ENCODE measurements around the gene GJB5.
"Not testable (repeated sequence)": the region's sequence is repeated elsewhere in the genome, so short reads cannot be mapped to it uniquely, and the experiment has no call there.

Gene GJB5

DNA sequence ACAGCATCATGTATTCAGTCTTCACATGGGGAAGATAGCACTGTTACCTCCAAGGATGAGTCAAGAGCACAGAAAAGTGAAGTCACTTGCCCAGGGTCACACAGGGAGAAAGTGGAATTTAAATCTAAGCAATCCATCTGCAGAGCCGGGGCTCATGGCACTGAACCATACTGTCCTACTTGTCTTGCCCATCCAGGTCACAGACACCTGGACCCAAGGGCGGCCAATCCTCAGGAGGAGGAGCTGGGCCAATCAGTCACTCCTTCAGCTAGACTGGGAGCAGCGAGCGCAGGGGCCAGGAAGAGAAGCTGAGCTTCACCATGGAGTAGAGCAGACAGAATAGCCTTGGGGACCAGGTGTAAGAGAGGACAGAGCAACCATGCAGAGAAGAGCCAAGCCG is 9.2 kb upstream of the GJB5 start:
- no peak for DNase-seq (ENCODE audit: low read depth)

DNA sequence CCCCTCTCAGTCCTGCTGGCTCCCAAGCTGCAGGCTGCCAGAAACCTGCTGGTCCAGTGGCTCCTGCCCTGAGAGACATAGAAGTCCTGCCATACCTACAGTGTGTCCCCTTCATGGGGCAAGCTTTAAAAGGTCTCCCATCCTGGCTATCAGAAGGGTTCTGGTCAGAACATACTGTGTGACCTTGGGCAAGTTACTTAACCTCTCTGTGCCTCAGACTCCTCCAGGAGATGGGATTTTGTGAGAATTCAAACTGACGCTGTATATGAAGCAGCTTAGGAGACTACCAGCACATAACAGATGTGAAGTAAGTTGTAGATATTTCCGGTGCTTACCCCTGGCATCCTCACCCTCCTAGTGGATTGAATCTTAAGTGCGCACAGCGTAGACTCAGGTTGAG is 8.7 kb upstream of the GJB5 start:
- DNase-seq (ENCODE audit: low read depth), result no peak

DNA sequence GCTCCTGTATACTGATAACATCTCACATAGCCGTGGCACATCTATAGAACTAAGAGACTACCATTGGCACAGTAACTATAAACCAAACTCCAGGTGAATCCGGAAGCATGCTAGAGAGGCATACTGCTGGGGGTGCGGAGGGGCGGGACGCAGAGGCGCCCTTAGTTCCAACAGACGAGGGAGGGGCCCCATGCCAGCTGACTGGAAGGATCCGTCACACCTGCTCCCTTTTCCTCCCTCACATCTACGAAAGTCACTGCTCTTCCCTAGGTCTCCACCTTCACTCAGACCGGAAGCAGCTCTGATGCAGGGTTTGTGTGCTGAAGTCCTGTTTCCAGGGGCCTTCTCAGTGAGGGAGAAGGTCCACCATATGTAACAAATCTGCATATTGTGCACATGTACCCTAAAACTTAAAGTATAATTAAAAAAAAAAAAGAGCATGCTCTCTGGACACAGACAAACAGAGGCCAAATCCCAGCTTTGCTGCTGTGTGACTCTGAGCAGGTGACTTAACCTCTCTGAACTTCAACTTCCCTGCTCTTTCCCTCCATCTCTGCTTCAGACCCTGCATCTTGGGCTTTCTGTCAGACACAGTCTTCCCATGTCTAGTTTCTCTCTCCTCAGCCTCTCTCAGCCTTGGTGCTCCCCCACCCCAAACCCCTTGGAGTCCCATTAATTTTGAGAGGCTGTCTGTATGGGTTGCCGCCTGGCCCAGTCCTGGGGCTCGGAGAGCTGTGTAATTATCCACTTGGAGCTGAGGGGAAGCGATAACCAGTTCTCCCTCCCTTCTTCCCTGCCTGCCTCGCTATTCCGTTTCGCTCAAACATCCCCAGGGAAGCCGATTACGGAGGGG is 7.8 kb upstream of the GJB5 start:
- no peak for DNase-seq (ENCODE audit: low read depth)

DNA sequence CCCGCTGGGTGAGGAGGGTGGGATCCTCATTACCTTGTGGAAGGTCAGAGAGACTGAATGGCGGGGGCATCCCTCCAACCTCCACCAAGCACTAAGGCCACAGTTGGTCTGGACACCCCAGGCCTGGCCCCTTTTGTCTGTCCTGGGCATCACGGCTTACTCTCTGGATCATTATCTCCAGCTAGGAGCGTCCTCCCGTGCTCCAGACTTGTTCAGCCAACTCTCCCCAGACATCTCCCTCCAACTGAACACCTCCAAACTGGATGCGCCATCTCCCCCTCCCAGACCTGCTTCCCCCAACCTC is 7.3 kb upstream of the GJB5 start:
- no peak for DNase-seq (ENCODE audit: low read depth)

DNA sequence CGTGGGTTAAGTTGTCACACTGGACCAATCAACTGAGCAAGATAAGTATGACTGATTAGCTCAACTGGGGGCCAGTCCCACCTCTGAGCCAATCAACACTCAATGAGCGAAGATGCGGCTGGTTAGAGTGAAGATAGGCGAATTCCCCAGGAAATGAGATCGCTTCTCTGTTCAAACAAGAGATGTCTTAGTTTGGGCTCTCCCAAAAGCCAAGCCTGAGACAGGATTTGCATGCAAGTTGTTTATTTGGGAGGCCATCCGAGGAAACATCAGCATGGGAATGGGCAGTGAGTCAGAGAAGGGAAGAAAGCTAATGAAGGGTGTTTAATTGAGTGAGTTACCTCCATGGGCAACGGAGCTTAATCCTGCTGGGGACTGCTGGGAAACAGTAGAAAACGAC is 4.9 kb upstream of the GJB5 start:
- DNase-seq (ENCODE audit: low read depth), result no peak

DNA sequence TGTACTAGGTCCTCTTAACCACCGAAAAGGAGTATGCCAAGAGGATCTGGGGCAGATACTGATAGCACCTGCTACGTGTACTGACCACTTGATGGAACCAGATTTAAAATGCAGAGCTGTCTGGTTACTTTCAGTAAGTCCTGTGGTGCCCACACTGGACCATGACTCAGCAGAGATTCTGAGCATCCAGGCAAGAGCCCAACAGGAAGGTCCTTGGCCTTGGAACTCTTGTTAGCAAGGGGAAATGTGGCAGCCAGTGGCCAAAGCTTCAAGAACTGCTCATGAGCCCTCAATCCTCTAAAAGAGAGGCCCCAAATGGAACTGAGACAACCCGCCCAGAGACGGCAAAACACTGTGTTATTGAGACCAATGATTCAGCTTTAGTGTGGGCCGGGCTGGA is 4.2 kb upstream of the GJB5 start:
- DNase-seq (ENCODE audit: low read depth), result no peak

DNA sequence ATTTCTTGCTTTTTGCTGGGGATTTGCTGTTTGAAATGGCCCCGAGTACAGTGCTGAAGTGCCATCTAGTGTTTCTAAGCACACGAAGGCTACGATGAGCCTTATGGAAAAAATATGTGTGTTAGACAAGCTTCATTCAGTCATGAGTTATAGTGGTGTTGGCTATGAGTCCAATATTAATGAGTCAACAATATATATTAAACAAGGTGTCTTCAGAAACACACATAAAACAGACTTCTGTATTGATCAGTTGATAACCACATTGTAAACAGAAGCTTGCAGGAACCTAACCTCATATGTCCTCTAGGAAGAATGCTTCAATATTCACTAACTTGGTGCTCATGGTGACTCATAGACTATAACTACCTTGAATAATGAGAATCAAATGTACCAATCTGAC is 1.7 kb upstream of the GJB5 start:
- DNase-seq (ENCODE audit: low read depth), result no peak

DNA sequence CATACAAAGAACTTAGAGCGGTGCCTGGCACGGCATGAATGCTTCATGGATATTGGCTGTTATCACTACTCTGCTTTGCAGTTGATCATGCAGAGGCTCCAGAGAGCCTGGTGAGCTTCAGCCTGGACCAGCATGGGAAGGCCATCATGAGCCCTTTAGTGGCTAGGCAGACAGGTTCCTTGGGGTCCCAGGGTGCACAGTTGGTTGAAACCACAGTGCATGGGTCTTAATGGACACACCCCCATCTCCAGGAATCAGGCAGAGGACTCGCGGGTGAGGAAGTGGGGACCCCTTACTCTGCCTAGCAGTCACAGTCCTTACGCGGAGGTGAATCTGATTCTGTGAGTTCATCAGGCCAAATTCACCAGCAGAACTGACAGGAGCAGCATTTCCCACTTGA is 1.1 kb downstream of the GJB5 start:
- DNase-seq (ENCODE audit: low read depth), result no peak

DNA sequence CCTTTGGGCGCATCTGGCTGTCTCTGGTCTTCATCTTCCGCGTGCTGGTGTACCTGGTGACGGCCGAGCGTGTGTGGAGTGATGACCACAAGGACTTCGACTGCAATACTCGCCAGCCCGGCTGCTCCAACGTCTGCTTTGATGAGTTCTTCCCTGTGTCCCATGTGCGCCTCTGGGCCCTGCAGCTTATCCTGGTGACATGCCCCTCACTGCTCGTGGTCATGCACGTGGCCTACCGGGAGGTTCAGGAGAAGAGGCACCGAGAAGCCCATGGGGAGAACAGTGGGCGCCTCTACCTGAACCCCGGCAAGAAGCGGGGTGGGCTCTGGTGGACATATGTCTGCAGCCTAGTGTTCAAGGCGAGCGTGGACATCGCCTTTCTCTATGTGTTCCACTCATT is 2.5 kb downstream of the GJB5 start:
- no peak for DNase-seq (ENCODE audit: low read depth)

DNA sequence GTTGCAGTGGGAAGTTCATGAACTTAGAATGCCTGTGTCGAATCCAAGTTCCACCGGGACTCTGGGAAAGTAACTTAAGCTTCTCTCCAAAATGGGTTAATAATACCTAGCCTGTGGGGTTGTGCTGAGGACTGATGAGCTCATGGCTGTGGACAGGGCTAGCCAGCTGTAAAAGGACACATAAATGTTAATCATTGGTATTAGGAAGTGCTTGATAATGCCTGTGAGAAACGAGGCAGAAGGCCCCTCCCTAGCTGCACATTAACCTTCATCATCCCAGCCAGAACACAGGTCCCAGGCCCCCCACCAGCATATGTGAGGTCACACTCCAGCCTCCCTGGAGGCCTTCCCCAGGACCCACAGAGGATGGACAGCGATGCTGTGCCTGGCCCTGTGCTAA is 3.9 kb downstream of the GJB5 start:
- no peak for DNase-seq (ENCODE audit: low read depth)

DNA sequence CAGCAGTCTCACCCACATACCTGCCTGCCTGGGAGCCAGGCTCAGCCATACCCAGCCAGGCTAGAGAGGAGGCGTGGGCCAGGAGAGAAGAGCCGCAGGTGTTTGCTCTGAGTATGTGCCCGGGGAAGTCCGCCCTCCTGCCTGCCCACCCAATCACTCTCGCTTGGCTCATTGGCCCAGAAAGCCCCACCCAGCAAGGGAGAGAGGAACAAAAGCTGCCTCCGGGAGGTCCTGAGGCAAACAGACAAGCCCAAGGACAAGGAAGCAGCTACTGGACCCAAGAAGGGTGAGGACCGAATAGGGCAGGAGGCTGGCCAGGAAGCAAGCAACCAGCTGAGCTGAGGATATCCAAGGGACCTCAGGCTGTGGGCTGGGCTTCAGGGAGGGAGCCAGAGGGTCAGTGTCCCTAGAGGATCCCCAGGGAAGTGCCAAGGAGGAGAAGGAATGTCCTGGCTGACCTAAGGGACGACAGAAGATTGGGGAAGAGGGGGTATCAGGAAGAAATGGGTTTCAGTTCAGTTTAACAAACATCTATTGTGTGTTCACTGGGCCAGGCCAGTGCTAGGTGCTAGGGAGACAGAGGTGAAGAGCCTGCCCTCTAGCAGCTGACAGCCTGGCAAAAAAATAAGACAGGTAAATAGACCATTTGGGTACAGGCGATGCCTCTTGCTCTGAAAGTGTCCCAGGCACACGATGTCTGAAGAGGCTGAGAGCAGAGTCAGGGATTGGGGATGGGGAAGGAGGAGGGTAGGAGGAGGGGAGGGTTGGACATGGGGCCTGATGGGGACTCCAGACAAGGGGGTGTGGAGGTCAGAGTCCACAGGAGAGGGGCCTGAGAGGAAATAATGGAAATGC is 4.9 kb downstream of the GJB5 start, which contains the start of gene GJB4:
Gene GJB4 (plus strand): TSS at position 238 of the 855 bp plus-strand sequence. CDS start 1,515 bp downstream, outside the sequence.
- DNase-seq (ENCODE audit: low read depth), result no peak

DNA sequence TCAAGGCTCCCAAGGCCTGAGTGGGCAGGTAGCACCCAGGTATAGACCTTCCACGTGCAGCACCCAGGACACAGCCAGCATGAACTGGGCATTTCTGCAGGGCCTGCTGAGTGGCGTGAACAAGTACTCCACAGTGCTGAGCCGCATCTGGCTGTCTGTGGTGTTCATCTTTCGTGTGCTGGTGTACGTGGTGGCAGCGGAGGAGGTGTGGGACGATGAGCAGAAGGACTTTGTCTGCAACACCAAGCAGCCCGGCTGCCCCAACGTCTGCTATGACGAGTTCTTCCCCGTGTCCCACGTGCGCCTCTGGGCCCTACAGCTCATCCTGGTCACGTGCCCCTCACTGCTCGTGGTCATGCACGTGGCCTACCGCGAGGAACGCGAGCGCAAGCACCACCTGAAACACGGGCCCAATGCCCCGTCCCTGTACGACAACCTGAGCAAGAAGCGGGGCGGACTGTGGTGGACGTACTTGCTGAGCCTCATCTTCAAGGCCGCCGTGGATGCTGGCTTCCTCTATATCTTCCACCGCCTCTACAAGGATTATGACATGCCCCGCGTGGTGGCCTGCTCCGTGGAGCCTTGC is 6.4 kb downstream of the GJB5 start:
- DNase-seq (ENCODE audit: low read depth), result no peak

DNA sequence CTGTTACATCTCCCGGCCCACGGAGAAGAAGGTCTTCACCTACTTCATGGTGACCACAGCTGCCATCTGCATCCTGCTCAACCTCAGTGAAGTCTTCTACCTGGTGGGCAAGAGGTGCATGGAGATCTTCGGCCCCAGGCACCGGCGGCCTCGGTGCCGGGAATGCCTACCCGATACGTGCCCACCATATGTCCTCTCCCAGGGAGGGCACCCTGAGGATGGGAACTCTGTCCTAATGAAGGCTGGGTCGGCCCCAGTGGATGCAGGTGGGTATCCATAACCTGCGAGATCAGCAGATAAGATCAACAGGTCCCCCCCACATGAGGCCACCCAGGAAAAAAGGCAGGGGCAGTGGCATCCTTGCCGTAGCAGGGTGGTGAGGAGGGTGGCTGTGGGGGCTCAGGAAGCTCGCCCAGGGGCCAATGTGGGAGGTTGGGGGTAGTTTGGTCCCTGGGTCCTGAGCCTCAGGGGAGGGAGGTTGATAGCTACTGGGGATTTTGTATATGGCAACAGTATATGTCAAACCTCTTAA is 7.0 kb downstream of the GJB5 start:
- no peak for DNase-seq (ENCODE audit: low read depth)

DNA sequence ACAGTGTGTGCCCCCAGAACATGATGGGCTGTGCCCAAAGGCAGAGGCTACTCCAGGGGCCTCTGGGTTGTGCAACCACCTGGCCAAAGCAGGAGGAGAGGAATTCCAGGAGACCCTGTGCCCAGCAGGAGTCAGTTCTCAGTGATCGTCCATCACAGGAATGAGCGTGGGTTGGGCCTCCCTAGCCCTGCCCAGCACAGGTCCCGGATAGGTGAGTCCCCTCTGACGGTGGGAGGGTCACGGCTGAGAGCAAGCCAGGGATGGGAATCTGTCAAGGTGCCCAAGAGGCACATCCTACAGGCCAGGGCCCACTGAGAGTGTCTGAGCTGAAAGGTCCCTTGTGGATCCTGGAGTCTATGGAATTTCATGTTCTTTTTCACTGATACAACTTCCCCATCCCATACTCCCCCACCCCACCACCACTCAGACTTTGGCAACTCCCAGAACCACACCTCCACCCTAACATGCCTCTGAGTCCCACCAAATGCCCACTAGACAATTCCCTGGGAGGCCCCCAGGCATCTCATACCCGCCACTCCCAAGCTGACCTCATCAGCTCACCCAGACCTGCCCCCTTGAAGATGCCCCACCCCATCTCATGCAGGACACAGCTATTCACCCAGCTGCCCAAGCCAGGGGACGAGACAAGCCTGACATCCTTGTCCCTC is 7.8 kb downstream of the GJB5 start:
- no peak for DNase-seq (ENCODE audit: low read depth)

DNA sequence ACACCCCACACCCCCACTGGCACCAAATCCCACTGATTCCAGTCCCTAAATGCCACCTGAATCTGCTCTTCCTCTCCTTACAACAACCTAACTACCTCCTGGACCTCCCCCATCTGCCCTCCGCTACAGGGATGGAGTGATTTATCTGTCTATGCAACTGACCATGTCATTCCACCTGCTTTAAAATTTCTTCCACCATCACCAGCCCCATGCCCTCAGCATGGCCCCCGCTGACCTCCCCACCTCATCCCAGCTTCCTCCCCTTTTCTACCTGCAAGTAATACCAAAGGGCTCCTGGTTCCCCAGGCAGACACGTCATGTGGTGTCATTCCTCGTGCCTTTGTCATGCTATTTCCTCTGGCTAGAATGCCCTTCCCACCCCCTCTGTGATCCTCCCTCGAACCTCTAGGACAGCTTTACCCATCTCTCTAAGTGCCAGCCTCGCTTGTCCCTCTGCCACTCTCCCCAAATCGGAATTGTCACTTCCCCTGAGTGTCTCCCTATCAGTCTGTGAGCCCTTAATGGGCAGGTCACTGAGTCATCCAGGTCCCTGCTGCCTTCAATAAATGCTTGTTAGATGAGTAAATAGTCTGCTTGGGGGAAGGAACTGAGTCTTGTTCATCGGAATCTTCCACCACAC is 8.4 kb downstream of the GJB5 start:
- DNase-seq (ENCODE audit: low read depth), result no peak

DNA sequence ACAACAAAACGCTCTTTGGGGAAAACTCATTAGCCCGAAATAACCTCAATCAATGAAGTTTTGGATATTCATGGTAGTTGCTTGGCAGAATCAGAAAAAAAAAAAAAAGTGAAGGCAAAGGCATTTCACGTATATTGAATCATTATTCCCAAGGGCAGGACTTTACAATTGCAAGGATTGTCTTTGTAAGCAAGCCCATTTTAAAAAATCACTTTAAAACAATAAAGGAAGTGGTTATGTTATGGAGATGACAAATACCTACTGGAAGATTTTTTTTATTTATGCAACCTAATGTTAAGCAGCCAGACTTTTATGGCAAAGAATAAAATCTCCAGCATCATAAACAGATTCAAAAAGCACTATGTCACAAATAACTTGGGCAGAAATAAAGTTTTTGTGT is 14.0 kb downstream of the GJB5 start:
- DNase-seq (ENCODE audit: low read depth), result no peak

DNA sequence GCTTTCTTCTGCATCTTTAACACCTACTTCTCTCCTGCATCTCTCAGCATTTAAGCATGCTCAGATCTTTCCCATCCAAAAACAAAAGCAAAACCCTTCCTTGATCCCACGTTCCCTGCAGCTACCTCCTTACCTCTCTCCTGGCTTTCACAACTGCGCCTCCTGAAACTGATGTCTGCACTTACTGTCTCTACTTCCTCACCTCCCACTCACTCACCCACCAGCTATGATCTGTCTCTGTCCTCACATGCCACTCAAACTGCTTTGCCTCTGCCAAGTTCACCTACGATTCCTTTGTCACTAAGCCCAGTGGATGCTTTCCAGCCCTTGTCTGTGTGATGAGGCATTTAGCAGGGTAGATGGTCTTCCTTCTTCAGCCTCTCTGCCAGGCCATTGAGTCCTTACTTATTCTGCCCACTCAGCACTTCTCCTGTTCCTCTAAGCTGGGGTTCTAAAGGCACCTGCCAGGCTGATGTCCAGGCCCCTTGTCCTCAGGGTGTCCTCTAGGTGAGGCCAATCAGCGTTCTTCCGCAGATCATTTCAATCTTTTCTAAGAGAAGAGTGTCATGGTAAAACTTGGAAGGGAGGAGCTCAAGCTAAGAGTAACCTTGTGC is 16.2 kb downstream of the GJB5 start:
- no peak for DNase-seq (ENCODE audit: low read depth)

DNA sequence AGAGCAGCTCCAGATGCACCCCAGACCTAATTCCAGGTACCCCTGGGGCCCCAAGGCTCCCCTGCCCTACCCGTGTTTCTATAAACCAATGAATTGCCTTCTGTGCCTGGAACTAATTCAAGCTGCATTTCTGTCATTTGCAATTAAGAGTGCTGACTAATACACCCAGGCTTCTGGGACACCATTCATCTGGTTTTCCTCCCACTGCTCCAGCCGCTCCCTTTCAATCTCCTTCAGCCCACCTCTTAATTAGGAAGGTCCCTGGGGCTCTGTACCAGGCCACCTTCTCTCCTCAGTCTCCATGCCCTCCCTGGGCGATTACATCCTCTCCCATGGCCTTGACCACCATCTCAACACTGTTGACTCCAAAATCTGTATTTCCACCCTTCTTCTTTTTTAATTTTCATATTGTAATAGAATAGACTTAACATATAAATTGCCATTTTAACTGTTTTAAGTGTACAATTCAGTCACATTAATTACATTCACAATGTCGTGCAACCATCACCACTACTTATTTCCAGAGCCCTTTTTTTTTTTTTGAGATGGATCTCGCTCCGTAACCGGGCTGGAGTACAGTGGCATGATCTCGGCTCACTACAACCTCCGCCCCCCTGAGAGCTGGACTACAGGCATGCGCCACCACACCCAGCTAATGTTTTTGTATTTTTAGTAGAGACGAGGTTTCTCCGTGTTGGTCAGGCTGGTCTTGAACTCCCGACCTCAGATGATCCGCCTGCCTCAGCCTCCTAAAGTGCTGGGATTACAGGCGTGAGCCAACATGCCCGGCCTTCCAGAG is 16.9 kb downstream of the GJB5 start:
- DNase-seq (ENCODE audit: low read depth), result no peak

DNA sequence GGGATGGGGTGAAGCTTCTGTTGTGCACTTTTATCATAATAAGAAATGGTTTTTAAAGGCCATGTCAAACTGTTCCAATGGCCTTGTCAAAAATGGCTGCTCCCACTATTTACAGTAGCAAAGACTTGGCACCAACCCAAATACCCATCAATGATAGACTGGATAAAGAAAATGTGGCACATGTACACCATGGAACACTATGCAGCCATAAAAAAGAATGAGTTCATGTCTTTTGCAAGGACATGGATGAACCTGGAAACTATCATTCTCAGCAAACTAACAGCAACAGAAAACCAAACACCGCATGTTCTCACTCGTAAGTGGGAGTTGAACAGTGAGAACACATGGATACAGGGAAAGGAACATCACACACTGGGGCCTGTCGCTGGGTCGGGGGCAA is 18.3 kb downstream of the GJB5 start:
- not testable (repeated sequence) for DNase-seq (ENCODE audit: low read depth)

DNA sequence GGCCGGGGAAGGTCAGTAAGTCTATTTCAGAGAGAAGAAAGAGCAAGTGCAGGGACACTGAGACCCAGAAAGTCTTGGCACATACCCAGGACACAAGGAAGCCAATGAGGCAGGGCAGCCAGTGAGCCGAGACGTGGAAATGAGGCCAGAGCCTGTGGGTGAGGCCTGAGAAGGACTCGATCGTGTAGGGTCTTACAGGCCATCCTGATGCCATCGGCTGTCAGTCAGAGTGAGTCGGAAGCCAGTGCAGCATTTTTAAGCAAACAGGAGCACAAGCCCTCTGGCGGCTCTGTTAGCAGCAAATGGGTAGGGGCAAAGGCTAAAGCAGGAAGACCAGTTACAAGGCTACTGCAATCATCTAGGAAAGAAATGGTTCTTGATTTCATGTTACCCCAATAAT is 20.1 kb downstream of the GJB5 start:
- no peak for DNase-seq (ENCODE audit: low read depth)

DNA sequence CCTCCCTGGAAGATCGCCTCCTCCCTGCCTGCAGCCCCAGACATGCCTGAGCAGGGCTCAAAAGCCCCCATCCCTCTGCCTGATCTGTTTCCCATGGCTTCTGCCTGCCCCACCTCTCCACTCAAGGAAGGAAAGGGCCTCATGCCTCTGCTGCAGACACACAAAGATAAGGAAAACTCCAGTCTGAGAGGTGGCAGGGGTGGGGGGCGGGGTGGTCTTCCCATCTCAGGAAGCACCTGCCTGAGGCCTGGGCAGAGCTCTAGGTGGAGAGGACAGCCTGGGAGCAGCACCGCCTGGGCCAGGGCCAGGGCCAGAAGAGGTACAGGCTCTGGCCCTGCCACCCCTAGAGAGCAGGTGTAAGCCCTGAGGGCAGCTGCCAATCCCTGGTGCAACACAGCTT is 22.1 kb downstream of the GJB5 start:
- no peak for DNase-seq (ENCODE audit: low read depth)

All from activated gamma-delta T cell treated with anti-CD3 and anti-CD28 coated beads, Interleukin-2, amount 50 U/mL, for 16 hours (primary cell).